GM19023 (cell line): ENCODE data around the gene CDKN2D.
A peak's percentile ranks its signal among the peaks of the same experiment; 100 is the strongest.
"Not testable (repeated sequence)": the region's sequence is repeated elsewhere in the genome, so short reads cannot be mapped to it uniquely, and the experiment has no call there.

Experiments used
- ATAC-seq: cut with Tn5 transposase; IDR thresholded peaks from one replicate; pipeline ENCODE4 v1.9.1; 2021; ENCODE audit warnings: mild to moderate bottlenecking, moderate library complexity; ENCODE audit not compliant: unreplicated experiment

The CDKN2D gene

GRCh38 chr19:10553087-10553667 lies 15.6 kb downstream of the CDKN2D start:
- ATAC-seq, result no peak

GRCh38 chr19:10552510-10553053 lies 16.2 kb downstream of the CDKN2D start:
- ATAC-seq, result no peak

- no peak for ATAC-seq
Measured at GRCh38 chr19:10551698-10552301, 17.0 kb downstream of the CDKN2D start.

GRCh38 chr19:10551006-10551405 lies 17.8 kb downstream of the CDKN2D start:
- ATAC-seq, result not testable (repeated sequence)

GRCh38 chr19:10550336-10550735 lies 18.4 kb downstream of the CDKN2D start:
- no peak for ATAC-seq

DNA sequence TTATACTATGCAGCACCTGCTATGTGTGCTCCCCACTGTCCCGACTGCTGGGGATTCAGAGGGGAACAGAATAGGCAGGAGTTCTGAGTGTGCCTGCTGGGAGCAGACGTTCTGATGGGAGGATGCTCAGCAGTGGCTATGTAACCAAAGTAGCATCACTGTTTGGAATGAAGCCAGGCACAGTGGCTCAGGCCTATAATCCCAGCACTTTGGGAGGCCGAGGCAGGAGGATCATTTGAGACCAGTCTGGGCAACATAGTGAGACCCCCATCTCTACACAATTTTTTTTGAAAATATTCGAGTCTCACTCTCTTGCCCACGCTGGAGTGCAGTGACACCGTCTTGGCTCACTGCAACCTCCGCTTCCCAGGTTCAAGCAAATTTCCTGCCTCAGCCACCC lies 19.0 kb downstream of the CDKN2D start:
- ATAC-seq, result no peak

GRCh38 chr19:10548746-10549276 lies 20.0 kb downstream of the CDKN2D start:
- ATAC-seq, result no peak

GRCh38 chr19:10546817-10547216 lies 22.0 kb downstream of the CDKN2D start:
- no peak for ATAC-seq

GRCh38 chr19:10544753-10545251 lies 24.0 kb downstream of the CDKN2D start:
- no peak for ATAC-seq

- ATAC-seq, result no peak
Measured at GRCh38 chr19:10544242-10544752, 24.5 kb downstream of the CDKN2D start.

- peak; percentile 76 for ATAC-seq
Measured at GRCh38 chr19:10543420-10544241, 25.1 kb downstream of the CDKN2D start, which contains the start of gene ATG4D. ATG4D (plus strand) TSS chr19:10543904; CDS start chr19:10544091, 187 bp downstream.

DNA sequence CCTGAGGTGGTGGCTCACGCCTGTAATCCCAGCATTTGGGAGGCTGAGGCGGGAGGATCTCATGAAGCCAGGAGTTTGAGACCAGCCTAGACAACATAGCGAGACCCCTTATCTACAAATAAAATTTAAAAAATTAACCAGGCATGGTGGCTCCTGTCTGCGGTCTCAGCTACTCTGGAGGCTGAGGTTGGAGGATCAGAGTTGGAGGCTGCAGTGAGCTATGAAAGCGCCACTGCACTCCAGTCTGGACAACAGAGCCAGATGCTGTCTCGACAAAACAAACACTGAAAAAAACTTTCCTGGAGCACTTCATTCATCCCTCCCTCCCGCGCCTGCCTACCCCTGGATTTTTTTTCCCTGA lies 25.7 kb downstream of the CDKN2D start:
- ATAC-seq, result no peak

DNA sequence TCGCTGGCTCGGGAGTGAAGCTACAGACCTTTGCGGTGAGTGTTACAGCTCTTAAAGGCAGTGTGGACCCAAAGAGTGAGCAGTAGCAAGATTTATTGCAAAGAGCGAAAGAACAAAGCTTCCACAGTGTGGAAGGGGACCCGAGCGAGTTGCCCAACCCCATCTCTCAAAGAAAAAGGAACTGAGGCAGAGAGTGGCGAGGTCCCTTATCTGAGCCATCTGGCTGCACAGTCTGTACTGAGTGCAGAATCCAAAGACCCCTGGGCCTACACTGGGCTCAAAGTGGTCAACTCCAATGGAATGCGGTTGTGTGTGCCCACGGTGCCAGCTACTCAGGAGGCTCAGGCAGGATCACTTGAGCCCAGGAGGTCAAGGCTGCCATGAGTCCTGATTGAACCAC lies 29.8 kb downstream of the CDKN2D start:
- ATAC-seq, result not testable (repeated sequence)

GRCh38 chr19:10538204-10538983 lies 30.4 kb downstream of the CDKN2D start:
- ATAC-seq, result no peak

DNA sequence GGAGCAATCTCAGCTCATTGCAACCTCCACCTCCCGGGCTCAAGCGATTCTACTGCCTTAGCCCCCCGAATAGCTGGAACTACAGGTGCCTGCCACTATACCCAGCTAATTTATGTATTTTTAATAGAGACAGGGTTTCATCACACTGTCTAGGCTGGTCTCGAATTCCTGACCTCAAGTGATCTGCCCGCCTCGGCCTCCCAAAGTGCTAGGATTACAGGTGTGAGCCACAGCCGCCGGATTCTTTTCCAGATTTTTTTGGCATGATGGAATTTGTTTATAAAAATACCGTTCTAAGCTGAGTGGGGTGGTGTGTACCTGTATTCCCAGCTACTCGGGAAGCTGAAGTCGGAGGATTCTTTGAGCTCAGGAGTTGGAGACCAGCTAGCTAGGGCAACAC lies 31.1 kb downstream of the CDKN2D start:
- ATAC-seq, result no peak

DNA sequence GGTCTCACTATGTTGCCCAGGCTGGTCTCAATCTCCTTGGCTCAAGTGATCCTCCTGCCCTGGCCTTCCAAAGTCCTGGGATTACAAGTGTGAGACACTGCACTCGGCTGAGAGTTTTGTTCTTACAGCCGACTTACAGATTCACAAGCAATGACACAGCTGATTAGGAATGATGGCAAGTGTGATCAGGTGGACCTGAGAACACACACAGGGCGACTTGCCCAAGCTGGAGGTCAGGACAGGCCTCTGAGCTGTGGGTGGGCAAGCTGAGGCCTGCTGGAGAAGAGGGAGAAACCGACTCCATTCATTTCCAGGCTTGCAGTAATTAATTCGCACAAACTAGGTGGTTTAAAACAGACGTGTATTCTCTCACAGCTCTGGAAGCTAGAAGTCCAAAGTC lies 33.2 kb downstream of the CDKN2D start:
- ATAC-seq, result no peak

DNA sequence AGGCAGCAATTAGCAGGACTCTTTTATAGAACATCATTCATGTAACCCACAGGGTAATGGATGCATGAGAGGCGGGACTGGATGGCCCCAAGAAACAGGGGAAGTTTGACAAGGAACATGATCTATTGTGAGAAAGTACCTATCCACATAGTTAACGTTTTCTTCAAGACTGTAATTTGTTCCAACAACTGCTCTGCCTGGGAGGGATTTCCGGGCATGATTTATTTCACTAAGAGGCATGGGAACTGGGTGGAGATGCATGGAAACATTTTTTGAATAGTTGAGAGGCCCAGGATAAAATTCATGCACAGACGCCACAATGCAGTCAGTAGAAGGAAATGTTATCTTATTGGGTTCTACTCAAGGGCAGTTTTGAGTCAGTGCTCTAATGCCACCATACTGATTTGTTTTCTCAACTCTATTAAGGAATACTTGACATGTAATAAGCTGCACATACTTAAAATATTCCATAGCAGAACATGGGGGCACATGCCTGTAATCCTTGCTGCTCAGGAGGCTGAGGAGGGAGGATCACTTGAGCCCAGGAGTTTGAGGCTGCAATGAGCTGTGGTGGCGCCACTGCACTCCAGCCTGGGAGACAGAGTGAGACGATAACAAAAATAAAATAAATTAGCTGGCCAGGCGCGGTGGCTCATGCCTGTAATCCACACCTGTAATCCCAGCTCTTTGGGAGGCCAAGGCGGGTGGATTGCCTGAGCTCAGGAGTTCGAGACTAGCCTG lies 35.0 kb downstream of the CDKN2D start:
- ATAC-seq, result no peak

DNA sequence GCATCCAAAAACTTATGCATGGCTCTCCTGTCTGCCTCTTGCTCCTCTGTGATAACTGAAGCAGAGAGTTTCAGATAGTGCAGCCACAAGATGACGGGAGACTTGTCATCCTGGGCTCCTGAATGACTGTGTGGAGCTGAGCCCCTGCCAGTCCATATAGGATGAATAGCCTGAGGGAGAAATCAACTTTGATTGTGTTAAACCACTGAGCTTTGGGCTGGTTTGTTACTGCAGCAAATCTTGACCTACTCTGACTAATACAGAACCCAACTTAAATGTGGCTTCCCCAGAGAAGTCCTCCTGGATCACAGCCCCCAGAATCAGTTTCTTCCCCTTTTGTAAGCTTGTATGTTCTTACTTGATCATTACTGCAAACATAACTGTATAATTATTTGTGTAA lies 36.3 kb downstream of the CDKN2D start:
- ATAC-seq, result no peak

- ATAC-seq, result not testable (repeated sequence)
Measured at GRCh38 chr19:10526887-10527286, 41.9 kb downstream of the CDKN2D start.

GRCh38 chr19:10525636-10526035 lies 43.1 kb downstream of the CDKN2D start:
- ATAC-seq, result no peak
